ENCODE results near the gene BIN1. TPM values are rescaled to one million over a fixed set of nuclear protein-coding genes. Genes with fewer than 3 reads are reported as not detected.
A peak's percentile ranks its signal among the peaks of the same experiment; 100 is the strongest.

BIN1 gene
- total and polyA plus RNA-seq, 4 donors, result 103 to 220 (median 163) TPM

- Histone ChIP-seq H3K27ac (ENCODE audit: low read depth, low read length) (no peak overlapping the region), H3K4me1 (ENCODE audit: control insufficient read depth, insufficient read depth, low read length) (peaks cover 75% of the 10 kb centered on the region), H3K27me3 (ENCODE audit: control insufficient read depth, insufficient read depth, low read length) (no peaks in the 10 kb centered on the region), H3K9me3 (ENCODE audit: control insufficient read depth, insufficient read depth, low read length) (no peaks in the 10 kb centered on the region), H3K36me3 (ENCODE audit: control insufficient read depth, insufficient read depth, low read length) (peaks cover 46% of the 10 kb centered on the region), H3K4me3 (ENCODE audit: low read depth, low read length) (no peak overlapping the region)
- WGBS (ENCODE audit: insufficient coverage), result 87% methylated on average over 5 of the region's 6 CpGs
- DNase-seq (ENCODE audit: low read depth in 4 of 6, low spot score in 6 of 6), result no peak
Measured at GRCh38 chr2:127079358-127079920, 27.5 kb downstream of the BIN1 start.

- Histone ChIP-seq H3K27me3 (ENCODE audit: control insufficient read depth, insufficient read depth, low read length) (no peaks in the 10 kb centered on the region), H3K36me3 (ENCODE audit: control insufficient read depth, insufficient read depth, low read length) (peaks cover 51% of the 10 kb centered on the region), H3K9me3 (ENCODE audit: control insufficient read depth, insufficient read depth, low read length) (no peaks in the 10 kb centered on the region), H3K4me1 (ENCODE audit: control insufficient read depth, insufficient read depth, low read length) (peaks cover 75% of the 10 kb centered on the region), H3K27ac (ENCODE audit: low read depth, low read length) (no peak overlapping the region), H3K4me3 (ENCODE audit: low read depth, low read length) (no peak overlapping the region)
- 78% methylated on average over 4 of the region's 5 CpGs for WGBS (ENCODE audit: insufficient coverage)
- no peak for DNase-seq (ENCODE audit: low read depth in 4 of 6, low spot score in 6 of 6)
Measured at GRCh38 chr2:127078666-127079270, 28.2 kb downstream of the BIN1 start.

- Histone ChIP-seq H3K4me1 (ENCODE audit: control insufficient read depth, insufficient read depth, low read length) (peaks cover 80% of the 10 kb centered on the region), H3K36me3 (ENCODE audit: control insufficient read depth, insufficient read depth, low read length) (peaks cover 58% of the 10 kb centered on the region), H3K27ac (ENCODE audit: low read depth, low read length) (no peak overlapping the region), H3K9me3 (ENCODE audit: control insufficient read depth, insufficient read depth, low read length) (no peaks in the 10 kb centered on the region), H3K27me3 (ENCODE audit: control insufficient read depth, insufficient read depth, low read length) (no peaks in the 10 kb centered on the region), H3K4me3 (ENCODE audit: low read depth, low read length) (no peak overlapping the region)
- DNase-seq (ENCODE audit: low read depth in 4 of 6, low spot score in 6 of 6), result no peak
- WGBS (ENCODE audit: insufficient coverage), result 89% methylated on average over 5 of the region's 5 CpGs
Measured at GRCh38 chr2:127078028-127078427, 28.9 kb downstream of the BIN1 start.

- peaks cover 82% of the 10 kb centered on the region for H3K4me1 ChIP-seq (ENCODE audit: control insufficient read depth, insufficient read depth, low read length)
- no peak for DNase-seq (ENCODE audit: low read depth in 4 of 6, low spot score in 6 of 6)
- WGBS (ENCODE audit: insufficient coverage), result 86% methylated on average over 9 of the region's 11 CpGs
- no peaks in the 10 kb centered on the region for H3K9me3 ChIP-seq (ENCODE audit: control insufficient read depth, insufficient read depth, low read length)
- H3K27ac ChIP-seq (ENCODE audit: low read depth, low read length), result no peak overlapping the region
- no peaks in the 10 kb centered on the region for H3K27me3 ChIP-seq (ENCODE audit: control insufficient read depth, insufficient read depth, low read length)
- no peak overlapping the region for H3K4me3 ChIP-seq (ENCODE audit: low read depth, low read length)
- peaks cover 61% of the 10 kb centered on the region for H3K36me3 ChIP-seq (ENCODE audit: control insufficient read depth, insufficient read depth, low read length)
Measured at GRCh38 chr2:127076924-127077323, 30.0 kb downstream of the BIN1 start.

GRCh38 chr2:127076290-127076689, 30.7 kb downstream of the BIN1 start:
- H3K27ac ChIP-seq (ENCODE audit: low read depth, low read length), result no peak overlapping the region
- H3K27me3 ChIP-seq (ENCODE audit: control insufficient read depth, insufficient read depth, low read length), result no peaks in the 10 kb centered on the region
- no peak for DNase-seq (ENCODE audit: low read depth in 4 of 6, low spot score in 6 of 6)
- 86% methylated on average over 4 of the region's 5 CpGs for WGBS (ENCODE audit: insufficient coverage)
- H3K4me1 ChIP-seq (ENCODE audit: control insufficient read depth, insufficient read depth, low read length), result peaks cover 81% of the 10 kb centered on the region
- peaks cover 59% of the 10 kb centered on the region for H3K36me3 ChIP-seq (ENCODE audit: control insufficient read depth, insufficient read depth, low read length)
- H3K4me3 ChIP-seq (ENCODE audit: low read depth, low read length), result no peak overlapping the region
- H3K9me3 ChIP-seq (ENCODE audit: control insufficient read depth, insufficient read depth, low read length), result no peaks in the 10 kb centered on the region

GRCh38 chr2:127075821-127076220, 31.1 kb downstream of the BIN1 start:
- Histone ChIP-seq H3K27ac (ENCODE audit: low read depth, low read length) (no peak overlapping the region), H3K4me1 (ENCODE audit: control insufficient read depth, insufficient read depth, low read length) (peaks cover 81% of the 10 kb centered on the region), H3K4me3 (ENCODE audit: low read depth, low read length) (no peak overlapping the region), H3K27me3 (ENCODE audit: control insufficient read depth, insufficient read depth, low read length) (no peaks in the 10 kb centered on the region), H3K36me3 (ENCODE audit: control insufficient read depth, insufficient read depth, low read length) (peaks cover 60% of the 10 kb centered on the region), H3K9me3 (ENCODE audit: control insufficient read depth, insufficient read depth, low read length) (no peaks in the 10 kb centered on the region)
- no peak for DNase-seq (ENCODE audit: low read depth in 4 of 6, low spot score in 6 of 6)
- WGBS (ENCODE audit: insufficient coverage), result 93% methylated on average over 6 of the region's 6 CpGs

- peaks cover 61% of the 10 kb centered on the region for H3K36me3 ChIP-seq (ENCODE audit: control insufficient read depth, insufficient read depth, low read length)
- H3K4me1 ChIP-seq (ENCODE audit: control insufficient read depth, insufficient read depth, low read length), result peaks cover 74% of the 10 kb centered on the region
- H3K9me3 ChIP-seq (ENCODE audit: control insufficient read depth, insufficient read depth, low read length), result no peaks in the 10 kb centered on the region
- H3K27me3 ChIP-seq (ENCODE audit: control insufficient read depth, insufficient read depth, low read length), result no peaks in the 10 kb centered on the region
- 86% methylated on average over 3 of the region's 3 CpGs for WGBS (ENCODE audit: insufficient coverage)
- H3K4me3 ChIP-seq (ENCODE audit: low read depth, low read length), result no peak overlapping the region
- DNase-seq (ENCODE audit: low read depth in 4 of 6, low spot score in 6 of 6), result no peak
- no peak overlapping the region for H3K27ac ChIP-seq (ENCODE audit: low read depth, low read length)
Measured at GRCh38 chr2:127074936-127075335, 32.0 kb downstream of the BIN1 start.

- Histone ChIP-seq H3K27ac (ENCODE audit: low read depth, low read length) (peak overlapping the region; percentile 15), H3K36me3 (ENCODE audit: control insufficient read depth, insufficient read depth, low read length) (peaks cover 66% of the 10 kb centered on the region), H3K4me1 (ENCODE audit: control insufficient read depth, insufficient read depth, low read length) (peaks cover 68% of the 10 kb centered on the region), H3K27me3 (ENCODE audit: control insufficient read depth, insufficient read depth, low read length) (no peaks in the 10 kb centered on the region), H3K9me3 (ENCODE audit: control insufficient read depth, insufficient read depth, low read length) (no peaks in the 10 kb centered on the region), H3K4me3 (ENCODE audit: low read depth, low read length) (no peak overlapping the region)
- DNase-seq (ENCODE audit: low read depth in 4 of 6, low spot score in 6 of 6), result no peak
- 76% methylated on average over 2 of the region's 3 CpGs for WGBS (ENCODE audit: insufficient coverage)
Measured at GRCh38 chr2:127074358-127074757, 32.6 kb downstream of the BIN1 start.

GRCh38 chr2:127072970-127073369, 34.0 kb downstream of the BIN1 start:
- H3K4me3 ChIP-seq (ENCODE audit: low read depth, low read length), result no peak overlapping the region

GRCh38 chr2:127072396-127072795, 34.6 kb downstream of the BIN1 start:
- Histone ChIP-seq H3K4me3 (ENCODE audit: low read depth, low read length) (no peak overlapping the region), H3K9me3 (ENCODE audit: control insufficient read depth, insufficient read depth, low read length) (no peaks in the 10 kb centered on the region), H3K27me3 (ENCODE audit: control insufficient read depth, insufficient read depth, low read length) (no peaks in the 10 kb centered on the region), H3K36me3 (ENCODE audit: control insufficient read depth, insufficient read depth, low read length) (peaks cover 83% of the 10 kb centered on the region), H3K27ac (ENCODE audit: low read depth, low read length) (peak overlapping the region; percentile 71), H3K4me1 (ENCODE audit: control insufficient read depth, insufficient read depth, low read length) (peaks cover 68% of the 10 kb centered on the region)
- DNase-seq (ENCODE audit: low read depth in 4 of 6, low spot score in 6 of 6), result no peak
- no CpG with 5 or more reads among the region's 9 CpGs for WGBS (ENCODE audit: insufficient coverage)

More at GRCh38 chr2:127072970-127073369, 34.0 kb downstream of the BIN1 start:
- Histone ChIP-seq H3K9me3 (ENCODE audit: control insufficient read depth, insufficient read depth, low read length) (no peaks in the 10 kb centered on the region), H3K36me3 (ENCODE audit: control insufficient read depth, insufficient read depth, low read length) (peaks cover 80% of the 10 kb centered on the region), H3K27me3 (ENCODE audit: control insufficient read depth, insufficient read depth, low read length) (no peaks in the 10 kb centered on the region), H3K4me1 (ENCODE audit: control insufficient read depth, insufficient read depth, low read length) (peaks cover 69% of the 10 kb centered on the region), H3K27ac (ENCODE audit: low read depth, low read length) (peak overlapping the region; percentile 71)
- WGBS (ENCODE audit: insufficient coverage), result 32% methylated on average over 15 of the region's 15 CpGs
- DNase-seq (ENCODE audit: low read depth in 4 of 6, low spot score in 6 of 6), result peak in 4 of 6 donors; percentile 11 to 71 (median 25)

Data from spinal cord (tissue), 10 donors.